Breast epithelium (tissue), 3 donors: Measurements from ENCODE around the gene TEX52.

Experiments used
- CTCF ChIP-seq, 3 donors: fragments of 450-650 bp; IDR thresholded peaks; one replicate each; pipeline ENCODE4 v1.5.1; 2016 to 2017; ENCODE audit warnings: antibody characterized with exemption in 3 of 3, mild to moderate bottlenecking in 3 of 3, moderate library complexity in 3 of 3
- POLR2A ChIP-seq: fragments of 450-650 bp; IDR thresholded peaks from one replicate; pipeline ENCODE4 v1.6.1; 2016; ENCODE audit warnings: antibody characterized with exemption, mild to moderate bottlenecking, moderate library complexity
- POLR2AphosphoS5 ChIP-seq, 3 donors: sonication (generic); formaldehyde crosslinking; IDR thresholded peaks; one replicate each; pipeline ENCODE4 v1.6.1; 2017; ENCODE audit warnings: antibody characterized with exemption in 3 of 3

GRCh38 chr12:2829275-2829674, 27.6 kb downstream of the TEX52 start:
- no peak for TF ChIP-seq CTCF (IDR thresholded peaks at IDR 0.05)
- no peak for TF ChIP-seq POLR2A
- no peak for TF ChIP-seq POLR2AphosphoS5 (IDR thresholded peaks at IDR 0.05)
